ENCODE data around the gene TIPIN. TPM values are rescaled to one million over a fixed set of nuclear protein-coding genes. Genes with fewer than 3 reads are reported as not detected.

Gene TIPIN, protein sequence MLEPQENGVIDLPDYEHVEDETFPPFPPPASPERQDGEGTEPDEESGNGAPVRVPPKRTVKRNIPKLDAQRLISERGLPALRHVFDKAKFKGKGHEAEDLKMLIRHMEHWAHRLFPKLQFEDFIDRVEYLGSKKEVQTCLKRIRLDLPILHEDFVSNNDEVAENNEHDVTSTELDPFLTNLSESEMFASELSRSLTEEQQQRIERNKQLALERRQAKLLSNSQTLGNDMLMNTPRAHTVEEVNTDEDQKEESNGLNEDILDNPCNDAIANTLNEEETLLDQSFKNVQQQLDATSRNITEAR
- total RNA-seq, result 4.1 and 5.0 TPM in 2 replicates

DNA sequence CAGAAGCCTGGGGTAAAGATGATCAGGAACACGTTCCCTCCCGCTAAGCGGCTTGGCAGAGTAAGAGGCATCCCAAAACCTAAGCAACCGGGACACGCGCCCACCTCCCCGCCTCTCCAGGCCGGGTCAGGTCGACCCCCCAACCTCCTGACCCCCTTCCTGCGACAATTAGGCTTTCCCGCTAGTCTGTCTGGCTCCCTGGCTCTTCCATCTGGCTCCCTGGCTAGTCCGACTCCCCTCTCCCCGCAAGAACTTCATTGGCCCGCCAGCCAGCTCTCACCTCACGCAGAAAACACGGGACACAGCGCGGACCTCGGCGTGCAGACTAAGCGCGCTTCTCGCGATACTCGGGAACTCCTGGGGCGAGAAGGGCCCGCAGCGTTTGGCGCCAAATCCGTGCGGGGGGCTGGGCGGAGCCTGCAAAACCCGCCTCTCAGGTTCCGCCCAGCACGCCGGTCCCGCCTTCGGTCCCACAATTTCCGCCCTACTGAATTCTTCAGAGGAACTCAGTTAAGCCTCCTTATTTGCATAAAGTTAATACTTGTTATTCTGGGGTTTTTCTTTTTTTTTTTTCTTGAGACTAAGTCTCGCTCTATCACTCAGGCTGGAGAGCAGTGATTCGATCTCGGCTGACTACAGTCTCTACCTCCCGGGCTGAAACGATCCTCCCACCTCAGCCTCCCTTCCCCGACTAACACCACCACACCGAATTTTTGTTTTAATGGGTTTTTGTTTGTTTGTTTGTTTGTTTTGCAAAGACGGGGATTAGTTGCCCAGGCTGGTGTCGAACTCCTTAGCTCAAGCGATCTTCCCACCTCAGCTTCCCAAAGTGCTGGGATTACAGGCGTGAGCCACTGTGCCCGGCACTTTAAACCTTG is at the start of gene TIPIN:
Gene TIPIN (minus strand): TSS at position 327 of the 878 bp plus-strand sequence. CDS start 3,738 bp downstream, outside the sequence.

GRCh38 chr15:66386204-66387123 is 30.0 kb upstream of the TIPIN start, which contains the start of gene MAP2K1:
Gene MAP2K1, plus strand, starts transcription at chr15:66386912. Its CDS starts 436 bp downstream, at chr15:66387348.

GRCh38 chr15:66293419-66294156 is 62.9 kb downstream of the TIPIN start, which contains the start of gene DIS3L:
Gene DIS3L, plus strand, starts transcription at chr15:66293568. Its CDS starts 29 bp downstream, at chr15:66293597.

Other genes with a start within 250 kb of the TIPIN start
- not detected in 2 replicates for gene MEGF11, start 102.9 kb downstream of the TIPIN start, total RNA-seq
- gene DIS3L, start 63.1 kb downstream of the TIPIN start, total RNA-seq, result 14.6 and 17.5 TPM in 2 replicates
- gene MAP2K1, start 30.2 kb upstream of the TIPIN start, total RNA-seq, result 36.7 and 40.5 TPM in 2 replicates
- 9.6 and 12.4 TPM in 2 replicates for gene SNAPC5, start 141.1 kb upstream of the TIPIN start, total RNA-seq
- gene RPL4, start 148.2 kb upstream of the TIPIN start, total RNA-seq, result 5,024 and 5,893 TPM in 2 replicates
- gene ZWILCH, start 148.6 kb upstream of the TIPIN start, total RNA-seq, result 4.5 and 8.3 TPM in 2 replicates
- gene LCTL, start 209.3 kb upstream of the TIPIN start, total RNA-seq, result 1.6 TPM in 1 of 2 replicates, not detected in the other

All from cardiac ventricle fibroblast (primary cell).